Thyroid gland (tissue), 4 donors: ENCODE results near the gene PREP.

Experiments
- POLR2A ChIP-seq, 2 donors: fragments of 450-650 bp; IDR thresholded peaks; one replicate each; pipeline ENCODE4 v1.6.1; 2017; ENCODE audit warnings: antibody characterized with exemption in 2 of 2, mild to moderate bottlenecking in 2 of 2, moderate library complexity in 1 of 2
- TF ChIP-seq, protein P1 (sequence below), 6 experiments: fragments of 200-600 bp in 3 of 6; fragments of 450-650 bp in 3 of 6; sonication (generic) in 3 of 6; IDR thresholded peaks; one replicate each; pipeline ENCODE4 v1.5.1; 2016 to 2019; ENCODE audit warnings: antibody characterized with exemption in 6 of 6, mild to moderate bottlenecking in 2 of 6, inconsistent platforms in 1 of 6, moderate library complexity in 1 of 6

DNA sequence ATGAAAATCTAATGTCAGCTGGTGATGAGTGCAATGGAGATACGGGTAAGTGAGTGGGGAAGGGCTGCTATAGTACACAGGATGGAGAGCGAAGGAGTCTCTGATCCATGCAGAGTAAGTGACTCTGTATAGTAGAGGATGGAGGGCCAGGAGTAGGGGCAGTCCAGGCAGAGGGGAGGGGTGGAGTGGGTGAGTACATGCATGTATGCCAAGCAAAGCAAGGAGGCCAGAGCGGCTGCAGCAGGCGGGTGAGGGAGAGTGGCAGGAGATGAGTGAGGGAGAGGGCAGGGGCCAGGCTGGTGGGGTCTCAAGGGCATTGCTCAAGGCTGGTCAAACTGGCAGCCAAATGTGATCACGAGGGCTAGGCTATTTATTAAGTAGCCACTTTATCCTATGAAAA, 94.0 kb downstream of the PREP start:
- no peak for TF ChIP-seq POLR2A (IDR thresholded peaks at IDR 0.05)
- TF ChIP-seq, protein P1, sequence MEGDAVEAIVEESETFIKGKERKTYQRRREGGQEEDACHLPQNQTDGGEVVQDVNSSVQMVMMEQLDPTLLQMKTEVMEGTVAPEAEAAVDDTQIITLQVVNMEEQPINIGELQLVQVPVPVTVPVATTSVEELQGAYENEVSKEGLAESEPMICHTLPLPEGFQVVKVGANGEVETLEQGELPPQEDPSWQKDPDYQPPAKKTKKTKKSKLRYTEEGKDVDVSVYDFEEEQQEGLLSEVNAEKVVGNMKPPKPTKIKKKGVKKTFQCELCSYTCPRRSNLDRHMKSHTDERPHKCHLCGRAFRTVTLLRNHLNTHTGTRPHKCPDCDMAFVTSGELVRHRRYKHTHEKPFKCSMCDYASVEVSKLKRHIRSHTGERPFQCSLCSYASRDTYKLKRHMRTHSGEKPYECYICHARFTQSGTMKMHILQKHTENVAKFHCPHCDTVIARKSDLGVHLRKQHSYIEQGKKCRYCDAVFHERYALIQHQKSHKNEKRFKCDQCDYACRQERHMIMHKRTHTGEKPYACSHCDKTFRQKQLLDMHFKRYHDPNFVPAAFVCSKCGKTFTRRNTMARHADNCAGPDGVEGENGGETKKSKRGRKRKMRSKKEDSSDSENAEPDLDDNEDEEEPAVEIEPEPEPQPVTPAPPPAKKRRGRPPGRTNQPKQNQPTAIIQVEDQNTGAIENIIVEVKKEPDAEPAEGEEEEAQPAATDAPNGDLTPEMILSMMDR (IDR thresholded peaks at IDR 0.05): no peak
